WI38 (cell line): ENCODE data around the gene FMN2.

Experiments used
- H3K4me3 ChIP-seq: 2 replicates; pipeline ENCODE4 v1.5.1; 2011; ENCODE audit warnings: low read depth, mild to moderate bottlenecking, control low read depth, low read length
- TF ChIP-seq, protein P1 (sequence below): IDR thresholded peaks from 2 replicates; pipeline ENCODE4 v1.5.1; 2012; ENCODE audit warnings: low read depth, mild to moderate bottlenecking, control low read depth, low read length

The FMN2 gene

DNA sequence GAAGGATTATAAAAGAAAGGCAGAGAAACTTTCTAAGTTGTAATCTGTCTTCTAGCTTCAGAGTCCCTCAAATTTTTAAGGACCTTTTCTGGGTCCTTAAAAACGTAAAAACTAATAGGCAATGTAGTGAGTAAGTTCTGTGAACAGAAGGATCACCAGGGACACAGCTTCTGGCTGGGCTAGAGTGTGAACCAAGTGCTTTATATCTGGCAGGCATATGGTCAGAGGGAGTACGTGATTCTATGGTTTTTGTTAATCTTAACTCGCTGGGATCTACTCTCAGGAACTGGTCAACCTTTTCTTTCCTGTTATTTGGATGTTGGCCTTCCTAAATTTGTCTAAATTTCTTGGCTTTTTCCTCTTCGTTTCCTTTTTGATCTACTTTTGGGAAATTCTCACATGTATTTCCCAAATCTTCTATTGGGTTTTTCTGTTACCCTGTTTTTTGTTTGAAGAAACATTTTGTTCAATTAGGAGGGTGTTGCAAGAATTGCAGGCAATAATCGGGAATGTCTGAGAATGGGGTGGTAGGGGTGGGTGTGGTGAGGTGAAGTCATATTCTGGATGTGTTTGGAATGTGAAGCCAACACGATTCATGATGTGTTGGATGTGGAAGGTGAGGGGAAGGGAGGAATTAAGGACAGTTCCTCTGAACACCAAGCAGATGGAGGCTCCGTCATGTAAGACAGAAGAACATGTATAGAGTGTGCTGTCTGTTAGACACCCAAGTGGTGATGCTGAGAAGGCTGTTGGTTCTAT is 193.2 kb downstream of the FMN2 start:
- H3K4me3 ChIP-seq = no peak overlapping the region
- TF ChIP-seq, protein P1, sequence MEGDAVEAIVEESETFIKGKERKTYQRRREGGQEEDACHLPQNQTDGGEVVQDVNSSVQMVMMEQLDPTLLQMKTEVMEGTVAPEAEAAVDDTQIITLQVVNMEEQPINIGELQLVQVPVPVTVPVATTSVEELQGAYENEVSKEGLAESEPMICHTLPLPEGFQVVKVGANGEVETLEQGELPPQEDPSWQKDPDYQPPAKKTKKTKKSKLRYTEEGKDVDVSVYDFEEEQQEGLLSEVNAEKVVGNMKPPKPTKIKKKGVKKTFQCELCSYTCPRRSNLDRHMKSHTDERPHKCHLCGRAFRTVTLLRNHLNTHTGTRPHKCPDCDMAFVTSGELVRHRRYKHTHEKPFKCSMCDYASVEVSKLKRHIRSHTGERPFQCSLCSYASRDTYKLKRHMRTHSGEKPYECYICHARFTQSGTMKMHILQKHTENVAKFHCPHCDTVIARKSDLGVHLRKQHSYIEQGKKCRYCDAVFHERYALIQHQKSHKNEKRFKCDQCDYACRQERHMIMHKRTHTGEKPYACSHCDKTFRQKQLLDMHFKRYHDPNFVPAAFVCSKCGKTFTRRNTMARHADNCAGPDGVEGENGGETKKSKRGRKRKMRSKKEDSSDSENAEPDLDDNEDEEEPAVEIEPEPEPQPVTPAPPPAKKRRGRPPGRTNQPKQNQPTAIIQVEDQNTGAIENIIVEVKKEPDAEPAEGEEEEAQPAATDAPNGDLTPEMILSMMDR = no peak

GRCh38 chr1:240285540-240285939 is 193.9 kb downstream of the FMN2 start:
- TF ChIP-seq, protein P1 = no peak
- no peak overlapping the region for H3K4me3 ChIP-seq

DNA sequence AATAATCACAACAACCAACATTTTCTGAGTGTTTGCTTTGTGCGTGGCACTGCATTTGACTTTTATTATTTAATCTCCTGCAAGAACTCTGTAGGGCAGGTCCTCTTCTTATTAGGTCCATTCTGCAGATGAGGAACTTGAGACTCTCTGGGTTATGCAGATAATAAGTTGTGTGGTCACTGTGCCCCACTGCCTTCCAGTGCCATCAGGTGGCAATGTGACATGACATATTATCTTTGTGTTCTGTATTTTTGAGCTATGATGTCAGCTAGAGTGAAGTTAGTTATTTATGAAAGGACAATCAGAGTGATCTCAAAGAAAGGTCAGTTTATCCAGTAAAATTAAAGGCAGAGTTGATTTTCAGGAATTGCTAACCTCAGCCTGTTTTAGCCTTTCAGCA is 196.0 kb downstream of the FMN2 start:
- TF ChIP-seq, protein P1 = no peak
- no peak overlapping the region for H3K4me3 ChIP-seq

- H3K4me3 ChIP-seq = no peak overlapping the region
- TF ChIP-seq, protein P1 = no peak
Measured at GRCh38 chr1:240293706-240294105, 202.0 kb downstream of the FMN2 start.

DNA sequence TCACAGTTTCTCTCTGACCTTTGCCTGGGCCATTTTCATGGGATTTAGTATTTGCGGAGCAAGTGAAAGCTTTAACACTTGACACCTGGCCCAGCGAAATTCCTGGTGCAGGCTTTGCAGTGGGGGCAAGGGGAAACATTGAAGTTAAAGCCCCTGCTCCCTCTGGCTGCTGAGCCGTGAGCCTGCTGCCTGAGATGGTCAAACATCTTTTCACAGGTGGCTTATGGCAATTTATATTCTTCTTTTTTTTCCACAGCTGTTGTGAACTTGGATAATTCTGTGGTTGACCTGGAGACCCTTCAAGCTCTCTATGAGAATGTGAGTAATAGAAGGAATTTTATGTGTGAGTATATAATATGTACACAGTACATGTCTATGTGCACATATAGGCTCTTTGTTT is 202.9 kb downstream of the FMN2 start:
- no peak overlapping the region for H3K4me3 ChIP-seq
- TF ChIP-seq, protein P1 = no peak

- H3K4me3 ChIP-seq = no peak overlapping the region
Measured at GRCh38 chr1:240295811-240296210, 204.1 kb downstream of the FMN2 start.

GRCh38 chr1:240304466-240304865 is 212.8 kb downstream of the FMN2 start:
- no peak overlapping the region for H3K4me3 ChIP-seq
- TF ChIP-seq, protein P1 = no peak

More at GRCh38 chr1:240295811-240296210, 204.1 kb downstream of the FMN2 start:
- TF ChIP-seq, protein P1 = no peak
